Measurements from ENCODE around the gene WRAP73. TPM values are rescaled to one million over a fixed set of nuclear protein-coding genes. Genes with fewer than 3 reads are reported as not detected.
"Not testable (repeated sequence)": the region's sequence is repeated elsewhere in the genome, so short reads cannot be mapped to it uniquely, and the experiment has no call there.

The WRAP73 gene
- total RNA-seq, 2 donors from 2014 or later, result 22.3 to 39.5 TPM

GRCh38 chr1:3588395-3588794 is 61.5 kb downstream of the WRAP73 start:
- no peaks in the 10 kb centered on the region for H3K4me1 ChIP-seq (replicated peaks)
- TF ChIP-seq, protein P1, sequence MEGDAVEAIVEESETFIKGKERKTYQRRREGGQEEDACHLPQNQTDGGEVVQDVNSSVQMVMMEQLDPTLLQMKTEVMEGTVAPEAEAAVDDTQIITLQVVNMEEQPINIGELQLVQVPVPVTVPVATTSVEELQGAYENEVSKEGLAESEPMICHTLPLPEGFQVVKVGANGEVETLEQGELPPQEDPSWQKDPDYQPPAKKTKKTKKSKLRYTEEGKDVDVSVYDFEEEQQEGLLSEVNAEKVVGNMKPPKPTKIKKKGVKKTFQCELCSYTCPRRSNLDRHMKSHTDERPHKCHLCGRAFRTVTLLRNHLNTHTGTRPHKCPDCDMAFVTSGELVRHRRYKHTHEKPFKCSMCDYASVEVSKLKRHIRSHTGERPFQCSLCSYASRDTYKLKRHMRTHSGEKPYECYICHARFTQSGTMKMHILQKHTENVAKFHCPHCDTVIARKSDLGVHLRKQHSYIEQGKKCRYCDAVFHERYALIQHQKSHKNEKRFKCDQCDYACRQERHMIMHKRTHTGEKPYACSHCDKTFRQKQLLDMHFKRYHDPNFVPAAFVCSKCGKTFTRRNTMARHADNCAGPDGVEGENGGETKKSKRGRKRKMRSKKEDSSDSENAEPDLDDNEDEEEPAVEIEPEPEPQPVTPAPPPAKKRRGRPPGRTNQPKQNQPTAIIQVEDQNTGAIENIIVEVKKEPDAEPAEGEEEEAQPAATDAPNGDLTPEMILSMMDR (IDR thresholded peaks at IDR 0.05), result no peak
- TF ChIP-seq POLR2A (IDR thresholded peaks at IDR 0.05) (no peak), POLR2AphosphoS5 (IDR thresholded peaks at IDR 0.05) (no peak)
- 89% methylated on average over 5 of the region's 5 CpGs for WGBS
- H3K9me3 ChIP-seq, result no peaks in the 10 kb centered on the region
- no peak for DNase-seq (ENCODE audit: low spot score)
- H3K27me3 ChIP-seq (replicated peaks; ENCODE audit: insufficient read depth), result no peaks in the 10 kb centered on the region
- H3K27ac ChIP-seq, result no peak overlapping the region
- H3K4me3 ChIP-seq, result no peak overlapping the region
- no peaks in the 10 kb centered on the region for H3K36me3 ChIP-seq
- intact Hi-C loops (cut with DNase I), result no loop called here

DNA sequence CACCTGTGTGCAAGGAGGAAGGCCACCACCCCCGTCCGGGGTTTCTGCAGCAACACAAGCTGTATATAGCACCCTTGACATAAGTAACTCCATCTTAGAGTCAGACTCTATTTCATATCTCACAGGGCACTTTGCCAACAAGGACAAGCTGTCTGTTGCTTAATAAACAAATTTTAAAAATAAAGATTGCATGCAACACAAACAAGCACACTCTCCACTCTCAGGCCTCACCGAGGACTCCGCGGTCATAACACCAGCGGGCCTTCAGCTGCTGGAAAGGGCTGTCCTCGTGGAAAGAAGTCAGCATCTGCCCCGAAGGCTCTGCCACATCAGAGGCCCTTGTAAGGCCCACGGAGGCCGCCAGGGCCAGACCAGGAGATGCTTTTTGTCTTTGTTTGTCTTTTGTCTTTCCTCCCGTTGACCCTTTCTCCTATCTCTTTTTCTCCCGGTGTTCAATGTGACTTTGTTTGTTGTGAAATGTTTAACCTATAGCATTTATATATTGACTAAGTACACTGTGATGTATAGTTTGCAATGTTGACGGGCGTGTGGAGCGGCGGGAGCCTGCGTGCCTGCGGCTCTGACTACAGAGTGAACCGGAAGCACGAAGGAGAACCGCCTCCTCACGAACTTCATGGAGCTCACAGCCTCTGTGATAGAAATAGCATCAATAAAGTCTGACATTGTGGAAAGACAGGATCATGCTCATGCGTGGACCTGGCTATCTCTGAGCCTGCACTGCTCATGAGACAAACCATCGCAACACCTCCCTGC is 62.7 kb downstream of the WRAP73 start:
- Histone ChIP-seq H3K27ac (no peak overlapping the region), H3K4me3 (no peak overlapping the region), H3K9me3 (no peaks in the 10 kb centered on the region), H3K36me3 (no peaks in the 10 kb centered on the region), H3K4me1 (replicated peaks) (no peaks in the 10 kb centered on the region), H3K27me3 (replicated peaks; ENCODE audit: insufficient read depth) (no peaks in the 10 kb centered on the region)
- WGBS, result 66% methylated on average over 24 of the region's 24 CpGs
- intact Hi-C loops (cut with DNase I), result no loop called here
- TF ChIP-seq POLR2AphosphoS5 (IDR thresholded peaks at IDR 0.05), result no peak
- TF ChIP-seq, protein P1 (IDR thresholded peaks at IDR 0.05), result no peak
- TF ChIP-seq POLR2A (IDR thresholded peaks at IDR 0.05), result no peak
- DNase-seq (ENCODE audit: low spot score), result no peak

- H3K4me3 ChIP-seq, result no peak overlapping the region
- 87% methylated on average over 19 of the region's 19 CpGs for WGBS
- no peaks in the 10 kb centered on the region for H3K27me3 ChIP-seq (replicated peaks; ENCODE audit: insufficient read depth)
- H3K9me3 ChIP-seq, result no peaks in the 10 kb centered on the region
- no peak for DNase-seq (ENCODE audit: low spot score)
- no peaks in the 10 kb centered on the region for H3K36me3 ChIP-seq
- H3K27ac ChIP-seq, result no peak overlapping the region
- H3K4me1 ChIP-seq (replicated peaks), result no peaks in the 10 kb centered on the region
- intact Hi-C loops (cut with DNase I), result no loop called here
- TF ChIP-seq, protein P1 (IDR thresholded peaks at IDR 0.05), result no peak
Measured at GRCh38 chr1:3585940-3586568, 63.8 kb downstream of the WRAP73 start.

- intact Hi-C loops (cut with DNase I); H3K4me3 ChIP-seq; H3K36me3 ChIP-seq; H3K9me3 ChIP-seq; H3K27me3 ChIP-seq (replicated peaks; ENCODE audit: insufficient read depth); DNase-seq (ENCODE audit: low spot score); H3K27ac ChIP-seq; H3K4me1 ChIP-seq (replicated peaks): not testable (repeated sequence)
- 66% methylated on average over 6 of the region's 6 CpGs for WGBS
Measured at GRCh38 chr1:3585353-3585868, 64.5 kb downstream of the WRAP73 start.

DNA sequence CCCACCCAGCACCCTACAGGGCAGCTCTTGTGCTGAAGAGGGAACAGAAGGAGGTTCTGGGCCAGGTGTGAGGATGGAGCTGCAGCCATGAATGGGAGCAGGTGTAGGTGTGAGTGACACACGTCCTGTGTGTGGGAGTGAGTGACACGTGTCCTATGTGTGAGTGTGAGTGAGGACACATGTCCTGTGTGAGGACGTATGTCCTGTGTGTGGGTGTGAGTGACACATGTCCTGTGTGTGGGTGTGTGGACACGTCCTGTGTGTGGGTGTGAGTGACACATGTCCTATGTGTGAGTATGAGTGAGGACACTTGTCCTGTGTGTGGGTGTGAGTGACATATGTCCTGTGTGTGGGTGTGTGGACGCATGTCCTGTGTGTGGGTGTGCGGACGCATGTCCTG is 65.0 kb downstream of the WRAP73 start:
- DNase-seq (ENCODE audit: low spot score), result no peak
- H3K27ac ChIP-seq, result no peak overlapping the region
- H3K4me1 ChIP-seq (replicated peaks), result no peaks in the 10 kb centered on the region
- TF ChIP-seq POLR2A (IDR thresholded peaks at IDR 0.05), result no peak
- TF ChIP-seq, protein P1 (IDR thresholded peaks at IDR 0.05), result no peak
- no peak for TF ChIP-seq POLR2AphosphoS5 (IDR thresholded peaks at IDR 0.05)
- H3K9me3 ChIP-seq, result no peaks in the 10 kb centered on the region
- intact Hi-C loops (cut with DNase I), result no loop called here
- H3K27me3 ChIP-seq (replicated peaks; ENCODE audit: insufficient read depth), result no peaks in the 10 kb centered on the region
- WGBS, result 86% methylated on average over 7 of the region's 7 CpGs
- no peak overlapping the region for H3K4me3 ChIP-seq
- H3K36me3 ChIP-seq, result no peaks in the 10 kb centered on the region

GRCh38 chr1:3583751-3584150 is 66.2 kb downstream of the WRAP73 start:
- H3K36me3 ChIP-seq; H3K4me1 ChIP-seq (replicated peaks); H3K9me3 ChIP-seq; H3K27me3 ChIP-seq (replicated peaks; ENCODE audit: insufficient read depth); intact Hi-C loops (cut with DNase I); H3K27ac ChIP-seq; H3K4me3 ChIP-seq; DNase-seq (ENCODE audit: low spot score): not testable (repeated sequence)
- WGBS, result 64% methylated on average over 4 of the region's 21 CpGs
